HG03565 (cell line): ENCODE measurements around the gene CD5L.

Source experiments
- ATAC-seq: cut with Tn5 transposase; IDR thresholded peaks from one replicate; pipeline ENCODE4 v1.9.1; 2021; ENCODE audit warnings: mild to moderate bottlenecking, moderate library complexity; ENCODE audit not compliant: unreplicated experiment

CD5L gene

GRCh38 chr1:157819215-157819614 is 22.4 kb downstream of the CD5L start:
- no peak for ATAC-seq

DNA sequence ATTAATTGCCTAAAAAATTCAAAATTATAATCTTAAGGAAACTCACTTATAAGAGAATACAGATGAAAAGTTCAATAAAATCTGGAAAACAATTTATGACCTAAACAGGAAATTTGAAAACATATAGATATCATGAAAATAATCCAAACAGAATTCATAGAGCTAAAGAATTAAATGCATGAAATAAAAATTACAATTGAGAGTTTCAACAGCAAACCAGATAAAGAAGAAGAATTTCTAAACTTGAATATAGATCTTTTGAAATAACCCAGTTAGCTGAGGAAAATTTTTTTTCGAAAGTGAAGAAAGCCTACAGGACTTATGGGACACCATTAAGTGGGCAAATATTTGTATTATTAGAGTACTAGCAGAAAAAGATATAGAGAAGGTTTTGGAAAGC is 28.3 kb downstream of the CD5L start:
- no peak for ATAC-seq

- peak; percentile 71 for ATAC-seq
Measured at GRCh38 chr1:157806431-157807149, 35.0 kb downstream of the CD5L start.

GRCh38 chr1:157803851-157804250 is 37.8 kb downstream of the CD5L start:
- ATAC-seq, result no peak

- ATAC-seq, result no peak
Measured at GRCh38 chr1:157799996-157800395, 41.6 kb downstream of the CD5L start.

- ATAC-seq, result no peak
Measured at GRCh38 chr1:157798211-157798610, 43.4 kb downstream of the CD5L start.

- ATAC-seq, result no peak
Measured at GRCh38 chr1:157785248-157785647, 56.4 kb downstream of the CD5L start.

- ATAC-seq, result no peak
Measured at GRCh38 chr1:157784801-157785200, 56.8 kb downstream of the CD5L start.

DNA sequence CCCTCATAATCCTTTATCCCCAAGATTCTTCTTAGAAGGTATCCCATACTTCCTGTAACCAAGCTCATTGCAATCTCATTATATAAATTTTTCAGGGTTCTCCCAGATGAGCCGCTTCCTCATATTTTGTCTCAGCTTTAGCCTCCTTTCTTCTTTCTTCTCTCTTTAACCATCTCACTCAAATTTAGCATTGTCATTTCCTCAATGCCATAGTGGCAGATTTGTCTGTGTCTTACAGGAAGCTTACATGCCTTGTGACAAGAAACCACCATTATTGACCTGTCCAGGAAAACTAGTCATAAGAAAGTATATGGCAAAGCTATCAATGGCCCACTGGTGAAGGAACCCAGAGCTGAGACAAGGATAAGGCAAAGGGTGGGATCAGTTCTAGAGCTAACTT is 58.7 kb downstream of the CD5L start:
- ATAC-seq, result no peak

- ATAC-seq, result peak; percentile 39
Measured at GRCh38 chr1:157781048-157781447, 60.6 kb downstream of the CD5L start.
